OCI-LY3 (cell line): ENCODE data around the gene TNPO1.

ENCODE experiments used
- H2AFZ ChIP-seq: fragments of 200-600, 300-600 bp; shearing (Covaris generic); 2 replicates; pipeline ENCODE4 v1.6.0; 2014; ENCODE audit warnings: antibody characterized with exemption, low read depth, low read length
- H3K27ac ChIP-seq: fragments of 200-600, 300-600 bp; sonication (generic); 2 replicates; pipeline ENCODE4 v1.5.1; 2014; ENCODE audit warnings: mild to moderate bottlenecking, low read length, moderate library complexity, mixed read lengths
- H3K27me3 ChIP-seq: fragments of 200-600, 300-600 bp; sonication (generic); 2 replicates; pipeline ENCODE4 v1.6.1; 2014; ENCODE audit warnings: low read depth, low read length, mixed read lengths
- H3K36me3 ChIP-seq: fragments of 200-600, 300-600 bp; sonication (generic); replicated peaks from 2 replicates; pipeline ENCODE3; 2014; ENCODE audit warnings: low read depth, low read length, mixed read lengths
- H3K4me1 ChIP-seq: fragments of 300-600, 200-600 bp; sonication (generic); 2 replicates; pipeline ENCODE4 v1.6.1; 2014; ENCODE audit warnings: low read length, mixed read lengths
- H3K4me2 ChIP-seq: fragments of 200-600, 300-600 bp; sonication (generic); 2 replicates; pipeline ENCODE4 v1.6.1; 2014; ENCODE audit warnings: low read length, mixed read lengths
- H3K4me3 ChIP-seq: fragments of 300-600, 200-600 bp; sonication (generic); 2 replicates; pipeline ENCODE4 v1.5.1; 2014; ENCODE audit warnings: antibody characterized with exemption, mild to moderate bottlenecking, low read length, moderate library complexity
- H3K79me2 ChIP-seq: fragments of 300-600, 200-600 bp; shearing (Covaris generic); 2 replicates; pipeline ENCODE4 v1.6.1; 2014; ENCODE audit warnings: mild to moderate bottlenecking, low read length, mixed read lengths
- H3K9ac ChIP-seq: fragments of 300-600, 200-600 bp; shearing (Covaris generic); 2 replicates; pipeline ENCODE4 v1.6.0; 2014; ENCODE audit warnings: mild to moderate bottlenecking, low read length, moderate library complexity
- H3K9me3 ChIP-seq: fragments of 200-600, 300-600 bp; shearing (Covaris generic); 2 replicates; pipeline ENCODE4 v1.6.1; 2014; ENCODE audit warnings: low read length, mixed read lengths; ENCODE audit not compliant: insufficient read depth
- H4K20me1 ChIP-seq: fragments of 200-600, 300-600 bp; sonication (generic); 2 replicates; pipeline ENCODE4 v1.6.1; 2016; ENCODE audit warnings: low read length, mixed read lengths; ENCODE audit not compliant: insufficient read depth
- EZH2phosphoT487 ChIP-seq: fragments of 200-600 bp; shearing (Covaris generic); IDR thresholded peaks from 2 replicates; pipeline ENCODE4 v1.6.1; 2018; ENCODE audit warnings: antibody characterized with exemption, mixed run types, low read depth
- TF ChIP-seq, protein P1 (sequence below): fragments of 200-600, 300-600 bp; sonication (generic); IDR thresholded peaks from 2 replicates; pipeline ENCODE4 v1.5.1; 2014; ENCODE audit warnings: antibody characterized with exemption, low read length, low read depth

The TNPO1 gene

DNA sequence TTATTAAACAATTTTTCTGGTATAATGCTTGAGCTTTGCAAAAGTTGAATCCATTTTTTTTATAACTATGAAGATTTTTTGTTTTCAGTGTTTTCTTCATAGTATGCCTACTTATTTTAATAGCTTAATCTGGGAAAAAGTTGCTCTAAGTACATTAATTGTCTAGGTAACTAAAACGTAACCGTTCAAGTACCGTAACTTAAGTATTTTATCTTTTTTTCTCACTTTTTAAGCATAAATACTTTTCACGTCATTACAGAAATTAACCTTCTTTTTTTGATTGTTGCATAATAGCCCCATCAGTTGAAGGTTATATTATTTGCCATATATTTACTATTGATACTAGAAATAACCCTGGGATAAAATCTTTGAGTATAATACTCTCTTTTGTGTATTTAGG is 15.2 kb downstream of the TNPO1 start:
- H3K4me1 ChIP-seq = no peaks in the 10 kb centered on the region
- H3K27me3 ChIP-seq = no peaks in the 10 kb centered on the region
- H3K27ac ChIP-seq = no peak overlapping the region
- TF ChIP-seq, protein P1, sequence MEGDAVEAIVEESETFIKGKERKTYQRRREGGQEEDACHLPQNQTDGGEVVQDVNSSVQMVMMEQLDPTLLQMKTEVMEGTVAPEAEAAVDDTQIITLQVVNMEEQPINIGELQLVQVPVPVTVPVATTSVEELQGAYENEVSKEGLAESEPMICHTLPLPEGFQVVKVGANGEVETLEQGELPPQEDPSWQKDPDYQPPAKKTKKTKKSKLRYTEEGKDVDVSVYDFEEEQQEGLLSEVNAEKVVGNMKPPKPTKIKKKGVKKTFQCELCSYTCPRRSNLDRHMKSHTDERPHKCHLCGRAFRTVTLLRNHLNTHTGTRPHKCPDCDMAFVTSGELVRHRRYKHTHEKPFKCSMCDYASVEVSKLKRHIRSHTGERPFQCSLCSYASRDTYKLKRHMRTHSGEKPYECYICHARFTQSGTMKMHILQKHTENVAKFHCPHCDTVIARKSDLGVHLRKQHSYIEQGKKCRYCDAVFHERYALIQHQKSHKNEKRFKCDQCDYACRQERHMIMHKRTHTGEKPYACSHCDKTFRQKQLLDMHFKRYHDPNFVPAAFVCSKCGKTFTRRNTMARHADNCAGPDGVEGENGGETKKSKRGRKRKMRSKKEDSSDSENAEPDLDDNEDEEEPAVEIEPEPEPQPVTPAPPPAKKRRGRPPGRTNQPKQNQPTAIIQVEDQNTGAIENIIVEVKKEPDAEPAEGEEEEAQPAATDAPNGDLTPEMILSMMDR = no peak
- TF ChIP-seq EZH2phosphoT487 = no peak
- no peaks in the 10 kb centered on the region for H3K9me3 ChIP-seq
- peaks cover 7% of the 10 kb centered on the region; the same call in 1 of the 2 replicates for H3K79me2 ChIP-seq
- H3K4me3 ChIP-seq = no peak overlapping the region
- H3K9ac ChIP-seq = no peak overlapping the region
- H3K4me2 ChIP-seq = no peak overlapping the region
- H4K20me1 ChIP-seq = no peaks in the 10 kb centered on the region; the same call in none of the 2 replicates
- no peak overlapping the region for H2AFZ ChIP-seq
- no peaks in the 10 kb centered on the region for H3K36me3 ChIP-seq

DNA sequence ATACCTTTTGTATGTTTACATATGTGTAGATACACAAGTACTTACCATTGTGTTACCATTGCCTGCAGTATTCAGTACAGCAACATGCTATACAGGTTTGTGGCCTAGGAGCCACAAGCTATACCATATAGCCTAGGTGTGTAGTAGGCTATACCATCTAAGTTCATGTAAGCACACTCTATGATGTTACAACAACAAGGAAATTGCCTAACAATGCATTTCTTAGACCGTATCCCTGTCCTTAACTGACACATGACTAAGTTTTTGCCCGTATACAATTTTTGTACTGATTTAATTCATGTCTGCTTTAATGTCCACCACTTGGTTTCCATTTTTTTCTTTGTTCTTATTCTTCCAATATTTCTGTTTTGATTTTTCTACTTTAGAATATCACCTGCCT is 18.5 kb downstream of the TNPO1 start:
- peaks cover 7% of the 10 kb centered on the region; the same call in 1 of the 2 replicates for H3K79me2 ChIP-seq
- H4K20me1 ChIP-seq = no peaks in the 10 kb centered on the region; the same call in none of the 2 replicates

DNA sequence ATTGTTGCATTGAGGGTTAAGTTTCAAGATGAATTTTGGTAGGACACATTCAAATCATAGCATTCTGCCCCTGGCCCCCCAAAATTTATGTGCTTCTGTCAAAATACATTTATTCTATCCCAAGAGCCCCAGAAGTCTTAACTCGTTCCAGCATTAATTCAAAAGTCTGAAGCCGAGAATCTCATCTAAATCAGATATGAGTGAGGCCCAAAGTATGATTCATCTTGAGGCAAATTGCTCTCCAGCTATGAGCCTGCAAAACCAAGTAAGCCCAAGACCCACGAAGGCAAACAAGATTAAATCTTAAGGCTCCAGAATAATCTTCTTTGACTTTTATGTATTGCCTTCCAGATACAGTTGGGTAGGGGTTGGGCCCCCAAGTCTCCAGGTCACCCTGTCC is 19.2 kb downstream of the TNPO1 start:
- Histone ChIP-seq H2AFZ (no peak overlapping the region), H3K27me3 (no peaks in the 10 kb centered on the region), H3K79me2 (peaks cover 7% of the 10 kb centered on the region; the same call in 1 of the 2 replicates), H3K9ac (no peak overlapping the region), H3K4me2 (no peak overlapping the region), H3K9me3 (no peaks in the 10 kb centered on the region), H3K36me3 (no peaks in the 10 kb centered on the region), H3K27ac (no peak overlapping the region), H3K4me3 (no peak overlapping the region), H3K4me1 (no peaks in the 10 kb centered on the region), H4K20me1 (no peaks in the 10 kb centered on the region; the same call in none of the 2 replicates)
- TF ChIP-seq EZH2phosphoT487 = no peak
- TF ChIP-seq, protein P1 = no peak

More for the DNA sequence above, 18.5 kb downstream of the TNPO1 start:
- Histone ChIP-seq H3K27me3 (no peaks in the 10 kb centered on the region), H3K4me3 (no peak overlapping the region), H2AFZ (no peak overlapping the region), H3K27ac (no peak overlapping the region), H3K4me2 (no peak overlapping the region), H3K4me1 (no peaks in the 10 kb centered on the region), H3K9ac (no peak overlapping the region), H3K36me3 (no peaks in the 10 kb centered on the region), H3K9me3 (no peaks in the 10 kb centered on the region)
- TF ChIP-seq EZH2phosphoT487 = no peak
- TF ChIP-seq, protein P1 = no peak

DNA sequence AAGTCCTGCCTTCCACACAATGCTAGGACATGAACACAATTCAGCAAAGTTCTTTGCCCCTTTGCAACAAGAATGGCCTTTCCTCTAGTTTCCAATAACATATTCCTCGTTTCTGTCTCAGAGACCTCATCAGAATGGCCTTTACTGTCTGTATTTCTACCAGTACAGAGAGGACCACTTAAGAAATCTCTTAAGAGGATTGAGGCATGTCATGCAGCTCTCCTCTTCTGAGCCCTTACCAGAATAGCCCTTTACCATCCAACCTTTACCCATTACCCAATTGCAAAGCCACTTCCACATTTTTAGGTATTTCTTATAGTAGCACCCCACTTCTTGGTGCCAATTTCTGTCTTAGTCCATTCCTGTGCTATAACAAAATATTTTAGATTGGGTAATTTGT is 20.3 kb downstream of the TNPO1 start:
- H4K20me1 ChIP-seq = no peaks in the 10 kb centered on the region; the same call in none of the 2 replicates

More for the DNA sequence above, 20.3 kb downstream of the TNPO1 start:
- no peak for TF ChIP-seq EZH2phosphoT487
- TF ChIP-seq, protein P1 = no peak
- no peak overlapping the region for H3K27ac ChIP-seq
- H3K9me3 ChIP-seq = no peaks in the 10 kb centered on the region
- H3K9ac ChIP-seq = no peak overlapping the region
- no peak overlapping the region for H3K4me2 ChIP-seq
- no peaks in the 10 kb centered on the region for H3K4me1 ChIP-seq
- H3K36me3 ChIP-seq = no peaks in the 10 kb centered on the region
- H3K27me3 ChIP-seq = no peaks in the 10 kb centered on the region
- no peak overlapping the region for H3K4me3 ChIP-seq
- H2AFZ ChIP-seq = no peak overlapping the region
- H3K79me2 ChIP-seq = peaks cover 7% of the 10 kb centered on the region; the same call in 1 of the 2 replicates
